Muscle of arm (tissue), 12 donors: Measurements from ENCODE around the gene GPC6. TPM values are rescaled to one million over a fixed set of nuclear protein-coding genes. Genes with fewer than 3 reads are reported as not detected.

ENCODE experiments used
- DNase-seq: peaks from one replicate; pipeline ENCODE4 v3.0.0-alpha.2; 2013
- polyA plus RNA-seq, 12 donors: library from polyadenylated mRNA; unstranded; fragments of 120-200 nt; gene quantifications; one replicate each; pipeline ENCODE4 v1.2.1, GENCODE V29; 2013; ENCODE audit not compliant: insufficient read length in 12 of 12

The GPC6 gene
- polyA plus RNA-seq, 12 donors: 11.5 to 24.7 (median 15.3) TPM; not detected in 1

GRCh38 chr13:93673885-93674284 lies 447.3 kb downstream of the GPC6 start:
- no peak for DNase-seq

GRCh38 chr13:93674337-93674755 lies 447.7 kb downstream of the GPC6 start:
- DNase-seq: no peak

GRCh38 chr13:93680329-93680728 lies 453.7 kb downstream of the GPC6 start:
- no peak for DNase-seq

- DNase-seq: no peak
Observed at GRCh38 chr13:93685900-93686299, 459.3 kb downstream of the GPC6 start.

GRCh38 chr13:93686399-93686798 lies 459.8 kb downstream of the GPC6 start:
- DNase-seq: no peak

GRCh38 chr13:93687261-93687660 lies 460.7 kb downstream of the GPC6 start:
- no peak for DNase-seq

GRCh38 chr13:93689333-93689732 lies 462.7 kb downstream of the GPC6 start:
- DNase-seq: no peak

- peak; percentile 61 for DNase-seq
Observed at GRCh38 chr13:93690139-93690538, 463.5 kb downstream of the GPC6 start.

GRCh38 chr13:93698016-93698613 lies 471.5 kb downstream of the GPC6 start:
- DNase-seq: no peak

GRCh38 chr13:93700115-93700514 lies 473.5 kb downstream of the GPC6 start:
- DNase-seq: no peak

- no peak for DNase-seq
Observed at GRCh38 chr13:93708308-93709075, 481.9 kb downstream of the GPC6 start.

- peak; percentile 25 for DNase-seq
Observed at GRCh38 chr13:93709506-93710244, 483.1 kb downstream of the GPC6 start.

- no peak for DNase-seq
Observed at GRCh38 chr13:93714171-93714570, 487.6 kb downstream of the GPC6 start.

GRCh38 chr13:93715866-93716265 lies 489.3 kb downstream of the GPC6 start:
- DNase-seq: no peak

- no peak for DNase-seq
Observed at GRCh38 chr13:93716623-93717022, 490.0 kb downstream of the GPC6 start.

- DNase-seq: no peak
Observed at GRCh38 chr13:93721483-93721882, 494.9 kb downstream of the GPC6 start.

- DNase-seq: no peak
Observed at GRCh38 chr13:93723316-93723715, 496.7 kb downstream of the GPC6 start.

- no peak for DNase-seq
Observed at GRCh38 chr13:93724187-93724586, 497.6 kb downstream of the GPC6 start.

GRCh38 chr13:93726173-93726957 lies 499.8 kb downstream of the GPC6 start:
- peak; percentile 66 for DNase-seq

- DNase-seq: no peak
Observed at GRCh38 chr13:93727211-93728141, 500.9 kb downstream of the GPC6 start.

GRCh38 chr13:93729383-93729782 lies 502.8 kb downstream of the GPC6 start:
- DNase-seq: no peak
